GM18870 (cell line): ENCODE data around the gene SSR2.
"Not testable (repeated sequence)": the region's sequence is repeated elsewhere in the genome, so short reads cannot be mapped to it uniquely, and the experiment has no call there.

Source experiments
- ATAC-seq: cut with Tn5 transposase; IDR thresholded peaks from one replicate; pipeline ENCODE4 v1.9.1; 2021; ENCODE audit warnings: moderate library complexity; ENCODE audit not compliant: unreplicated experiment

The SSR2 gene

DNA sequence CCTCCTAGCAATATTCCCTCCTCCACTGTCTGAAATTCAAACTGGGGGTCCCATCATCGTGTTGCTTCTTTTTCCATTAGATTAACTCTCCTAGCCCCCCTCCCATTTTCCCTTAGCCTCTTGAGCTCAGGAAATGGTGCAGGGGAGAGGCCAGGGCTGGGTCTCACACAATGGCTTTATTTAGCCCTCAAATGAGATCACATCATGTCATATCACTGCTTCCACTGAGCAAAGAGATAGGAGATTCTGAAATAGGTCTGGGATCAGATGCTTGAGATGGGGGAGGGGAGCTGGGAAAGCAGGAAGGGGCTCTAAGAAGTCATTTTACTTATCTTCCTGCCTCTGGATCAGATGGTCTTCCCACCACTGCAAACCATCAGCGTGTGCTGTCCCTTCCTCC is 24.6 kb downstream of the SSR2 start:
- no peak for ATAC-seq

- no peak for ATAC-seq
Observed at GRCh38 chr1:155993595-155993994, 27.2 kb downstream of the SSR2 start.

GRCh38 chr1:155990005-155990739 is 30.6 kb downstream of the SSR2 start:
- ATAC-seq = no peak

- no peak for ATAC-seq
Observed at GRCh38 chr1:155989242-155990004, 31.3 kb downstream of the SSR2 start.

DNA sequence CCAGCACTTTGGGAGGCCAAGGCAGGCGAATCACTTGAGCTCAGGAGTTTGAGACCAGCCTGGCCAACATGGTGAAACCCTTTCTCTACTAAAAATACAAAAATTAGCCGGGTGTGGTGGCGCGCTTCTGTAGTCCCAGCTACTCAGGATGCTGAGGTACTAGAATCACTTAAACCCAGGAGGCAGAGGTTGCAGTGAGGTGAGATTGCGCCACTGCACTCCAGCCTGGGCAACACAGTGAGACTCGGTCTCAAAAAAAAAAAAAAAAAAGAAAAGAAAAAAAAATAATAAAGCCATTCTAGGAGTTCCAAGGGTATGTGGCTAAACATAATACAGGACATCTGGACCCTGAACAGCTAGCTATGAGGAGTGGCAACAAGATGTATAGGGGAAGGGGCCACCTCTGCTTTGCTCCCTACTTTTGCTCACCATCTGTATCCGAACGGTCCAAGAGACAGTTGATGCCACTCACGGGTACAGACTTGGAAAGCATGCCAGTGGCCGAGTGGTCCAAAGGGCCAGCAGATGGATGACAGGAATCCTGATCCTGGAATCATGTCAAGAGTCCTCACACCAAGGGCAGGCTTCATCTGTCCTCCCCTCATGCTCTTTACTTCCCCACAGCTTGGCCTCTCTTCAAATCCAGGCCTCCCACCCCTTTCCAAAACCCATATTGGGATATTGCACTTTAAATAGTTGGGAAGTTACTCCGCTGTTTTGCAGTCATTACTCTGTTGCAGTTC is 35.7 kb downstream of the SSR2 start:
- ATAC-seq = not testable (repeated sequence)

- ATAC-seq = no peak
Observed at GRCh38 chr1:155984341-155984740, 36.4 kb downstream of the SSR2 start.

- no peak for ATAC-seq
Observed at GRCh38 chr1:155983191-155984024, 37.3 kb downstream of the SSR2 start.

GRCh38 chr1:155982106-155982505 is 38.6 kb downstream of the SSR2 start:
- ATAC-seq = no peak

DNA sequence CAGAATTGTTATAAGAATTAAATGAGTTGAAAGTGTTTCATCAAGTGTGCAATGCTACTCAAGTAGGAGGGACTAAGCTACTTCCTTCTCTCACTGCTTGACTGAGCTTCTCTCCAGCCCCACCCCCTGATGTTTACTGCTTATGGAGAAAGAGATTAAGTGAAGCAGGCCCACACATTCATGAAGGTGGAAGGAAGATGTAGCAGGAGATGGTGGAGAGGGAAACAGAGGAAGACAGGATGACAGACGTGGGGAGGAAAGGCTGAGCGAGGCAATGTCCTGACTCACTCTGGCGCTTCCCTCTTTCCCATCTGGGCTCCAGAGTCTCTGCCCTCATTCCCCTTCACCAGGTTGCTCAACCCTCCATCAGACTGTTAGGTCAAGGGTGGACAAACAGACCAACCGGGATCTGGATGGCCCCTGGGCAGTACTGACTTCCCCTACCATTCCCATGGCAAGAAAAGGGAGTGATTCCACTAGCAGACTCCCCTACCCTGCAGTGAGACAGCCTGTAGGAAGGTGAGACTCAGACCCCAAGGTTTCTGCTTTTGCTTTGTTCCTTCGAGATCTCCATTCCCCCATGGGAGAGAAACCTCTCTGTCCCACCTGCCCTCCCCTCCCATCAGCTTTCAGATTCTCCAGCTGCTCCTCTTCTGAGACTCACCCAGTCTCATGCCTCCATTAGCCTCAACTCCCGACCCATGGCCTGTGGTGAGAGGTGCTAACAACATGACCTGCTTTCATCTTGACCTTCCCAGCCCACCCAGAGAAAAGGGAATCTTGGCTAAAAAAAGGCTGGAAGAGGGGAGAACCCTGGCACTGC is 39.3 kb downstream of the SSR2 start:
- ATAC-seq = no peak

- ATAC-seq = no peak
Observed at GRCh38 chr1:155979597-155980343, 41.0 kb downstream of the SSR2 start.

DNA sequence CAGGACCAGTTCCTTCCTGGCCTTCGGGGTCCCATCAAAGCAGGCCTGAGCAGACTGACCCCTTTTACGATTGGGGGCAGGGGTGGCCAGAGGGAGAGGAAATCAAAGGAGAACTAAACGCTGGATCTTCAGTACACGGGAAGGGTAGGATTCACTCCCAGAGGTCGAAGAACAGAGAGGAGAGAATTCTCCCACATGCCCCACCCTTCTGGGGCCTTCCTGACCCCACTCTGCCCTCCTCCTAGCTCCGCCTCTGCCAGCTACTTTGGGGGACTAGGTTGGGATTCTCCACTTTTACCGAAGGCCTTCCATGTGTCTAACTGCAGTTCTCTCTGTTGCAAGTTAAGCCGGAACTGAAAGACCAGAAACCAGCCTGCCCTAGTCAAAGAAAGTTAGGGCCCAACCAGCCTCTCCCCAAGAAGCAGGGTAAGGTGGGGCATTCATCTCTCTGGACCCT is 41.8 kb downstream of the SSR2 start:
- ATAC-seq = no peak

DNA sequence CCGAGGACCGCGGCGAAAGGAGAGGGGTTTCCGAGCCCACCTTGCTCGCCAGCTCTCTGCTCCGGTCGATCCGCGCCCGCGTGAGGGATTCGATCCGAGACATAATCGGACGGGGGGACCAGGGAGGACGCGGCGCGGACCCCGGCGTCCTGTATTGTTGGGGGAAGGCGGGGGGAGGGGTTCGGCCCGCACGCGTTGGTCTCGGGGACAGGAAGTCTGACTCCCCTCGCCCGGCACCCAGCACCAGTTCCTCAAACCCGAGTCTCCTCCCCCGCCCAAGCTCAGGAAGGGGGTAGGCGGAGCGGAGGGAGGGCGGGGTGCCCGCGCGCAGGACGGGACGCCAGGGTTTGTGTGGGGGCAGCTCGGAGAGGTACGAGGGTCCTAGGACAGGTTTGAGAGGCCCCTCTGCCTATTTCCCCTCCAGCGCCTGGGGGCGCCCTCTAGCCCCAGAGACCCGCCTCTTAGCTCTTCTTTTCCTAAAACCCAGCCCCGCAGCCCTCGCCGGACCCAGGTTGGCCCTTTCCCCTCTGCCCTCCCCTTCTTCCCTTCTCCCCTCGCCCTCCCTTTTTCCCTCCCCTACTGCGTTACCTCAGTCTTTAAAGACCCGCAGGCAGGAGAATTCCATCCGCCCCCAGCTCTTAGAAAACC is 42.3 kb downstream of the SSR2 start, which contains the start of gene ARHGEF2:
Gene ARHGEF2 (minus strand): TSS at position 223 of the 648 bp plus-strand sequence. CDS start 120 bp downstream, at position 103.
- ATAC-seq = no peak

DNA sequence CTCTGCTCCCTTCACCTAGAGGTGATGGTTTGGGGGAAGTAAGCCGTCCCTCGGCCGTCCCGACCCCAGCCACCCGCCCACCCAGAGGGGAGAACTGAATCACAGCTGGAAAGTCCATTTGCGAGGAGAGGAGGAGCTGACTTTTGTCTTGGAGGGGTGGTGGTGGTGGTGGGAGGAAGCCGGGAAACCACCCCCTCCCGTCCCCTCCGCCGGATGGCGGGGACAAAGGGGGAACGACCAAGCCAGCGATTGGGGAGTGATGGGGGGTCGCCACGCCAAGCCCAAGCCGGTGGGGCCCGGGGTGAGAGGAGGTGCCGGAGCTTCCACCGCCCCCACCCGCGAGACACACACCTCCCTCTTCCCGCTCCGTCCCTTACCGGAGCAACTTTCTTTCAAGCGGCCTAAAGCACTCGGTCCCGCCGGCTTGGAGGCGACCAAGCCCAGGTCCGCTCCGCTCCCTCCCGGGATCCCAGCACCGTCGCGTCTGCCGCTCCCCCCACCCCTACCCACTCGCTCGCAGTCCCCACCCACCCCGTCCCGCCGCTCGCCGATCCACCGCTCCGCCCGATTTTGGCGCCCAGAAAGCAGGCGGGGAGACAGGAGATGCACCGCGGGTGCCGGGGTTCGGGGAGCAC is 42.9 kb downstream of the SSR2 start:
- no peak for ATAC-seq

DNA sequence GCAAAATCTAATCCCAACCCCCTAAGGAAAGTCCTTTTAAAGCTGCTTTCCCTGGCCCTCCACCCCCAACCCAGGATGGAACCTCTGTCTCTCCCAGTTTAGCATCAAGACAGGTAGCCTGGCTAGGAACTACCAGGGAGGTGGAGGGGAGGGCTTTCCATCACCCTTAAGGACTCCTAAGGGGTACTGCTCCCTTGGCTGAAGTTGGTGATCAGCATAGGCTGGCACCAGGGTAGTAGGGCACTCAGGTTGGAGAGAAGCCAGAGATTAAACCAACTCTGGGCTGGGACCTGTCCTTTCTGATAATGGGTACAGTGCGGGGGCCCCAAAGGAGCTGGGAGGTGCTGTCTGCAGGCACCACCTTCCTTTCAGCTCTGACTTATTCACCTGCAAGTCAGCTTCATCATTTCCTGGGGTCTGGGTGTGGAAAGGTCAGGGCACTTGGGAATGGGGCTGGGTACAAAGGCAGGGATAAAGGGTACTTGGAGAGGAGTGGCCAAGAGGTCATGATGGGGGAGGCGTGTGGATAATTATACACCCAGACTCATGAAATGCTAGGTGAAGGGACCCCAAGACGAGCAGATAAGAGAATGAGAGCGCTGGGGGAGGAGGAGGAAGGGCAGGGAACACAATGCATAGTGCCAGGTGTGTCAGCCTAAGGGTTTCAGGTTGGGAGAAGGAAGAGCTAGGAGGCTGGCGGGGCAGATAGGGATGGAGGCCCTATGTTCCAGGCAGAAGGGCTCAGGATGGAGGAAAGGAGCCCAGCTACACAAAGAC is 43.6 kb downstream of the SSR2 start:
- no peak for ATAC-seq

DNA sequence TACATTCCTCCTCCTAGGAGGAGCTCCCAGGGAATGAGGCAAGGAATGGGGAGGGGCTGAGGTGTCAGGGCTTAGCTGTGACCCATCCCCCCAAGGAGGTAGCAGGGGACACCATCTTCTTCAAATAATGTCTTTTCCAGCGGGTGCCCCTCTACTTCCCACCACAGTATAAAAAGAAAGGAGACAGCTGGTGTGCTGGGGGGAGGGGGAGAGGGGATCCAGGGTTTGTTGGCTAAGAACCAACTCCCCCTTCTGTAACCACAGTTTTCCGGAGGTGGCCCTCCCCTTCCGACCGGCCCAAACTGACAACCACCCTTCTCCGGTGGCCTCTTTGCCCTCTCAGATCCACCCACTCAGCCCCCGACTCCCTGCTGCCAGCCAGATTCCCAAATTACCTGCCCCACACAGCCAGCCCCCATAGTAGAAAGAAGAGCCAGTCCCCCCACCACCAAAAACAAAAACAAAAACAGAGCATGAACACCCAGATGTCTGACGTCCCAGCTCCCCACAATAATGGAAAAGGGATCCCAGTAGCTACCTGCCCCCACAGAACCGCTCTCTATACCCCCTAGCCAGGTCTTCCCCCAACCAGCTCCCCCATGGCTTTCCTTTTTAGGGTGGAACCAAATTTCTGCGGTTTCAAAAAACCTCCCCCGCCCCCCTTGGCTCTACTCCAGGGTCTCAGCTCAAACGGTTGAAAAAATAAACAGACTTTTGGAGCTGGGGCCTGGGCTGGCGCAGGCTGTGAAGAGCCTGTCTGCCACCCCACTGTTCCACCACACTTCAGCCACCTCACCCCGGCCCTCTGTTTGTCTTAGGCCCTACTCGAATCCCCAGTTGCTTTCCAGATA is 44.5 kb downstream of the SSR2 start:
- ATAC-seq = no peak

DNA sequence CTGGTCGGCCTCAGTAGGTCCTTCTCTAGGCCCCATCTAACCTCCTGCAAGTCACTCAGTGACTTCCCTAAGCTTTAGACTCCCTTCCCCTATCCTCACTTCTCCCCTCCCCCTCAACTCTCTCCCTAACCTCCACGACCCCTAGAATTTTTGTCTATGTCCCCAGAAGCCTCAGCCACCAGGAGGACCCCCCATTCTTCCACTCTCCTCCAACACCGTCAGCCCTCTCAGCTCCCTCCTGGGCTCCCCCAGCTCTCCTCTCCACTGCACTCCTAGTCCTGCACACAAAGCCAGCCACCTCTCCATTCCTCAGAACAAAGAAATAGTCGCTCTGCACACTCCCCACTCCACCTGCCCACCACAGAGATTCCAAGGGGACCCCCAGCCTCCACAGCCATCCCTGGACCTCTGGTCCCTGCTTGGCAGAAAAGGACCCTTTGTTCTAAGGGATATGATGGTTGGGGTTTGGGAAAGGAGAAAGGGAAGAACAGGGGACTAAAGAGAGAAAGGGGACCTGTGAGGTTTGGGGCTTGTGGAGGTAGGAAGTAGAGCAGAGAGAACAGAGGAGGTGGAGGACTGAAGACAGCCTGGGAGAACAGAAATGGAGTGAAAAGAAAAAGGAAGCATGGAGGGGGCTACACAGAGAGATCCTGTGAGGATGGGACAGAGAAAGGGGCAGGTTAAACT is 45.2 kb downstream of the SSR2 start:
- no peak for ATAC-seq
